GM18520 (cell line): ENCODE results near the gene ZNHIT1.
"Not testable (repeated sequence)": the region's sequence is repeated elsewhere in the genome, so short reads cannot be mapped to it uniquely, and the experiment has no call there.

Source experiments
- ATAC-seq: cut with Tn5 transposase; IDR thresholded peaks from one replicate; pipeline ENCODE4 v1.9.1; 2021; ENCODE audit not compliant: unreplicated experiment

Gene ZNHIT1

GRCh38 chr7:101186844-101187428 is 31.0 kb upstream of the ZNHIT1 start:
- ATAC-seq = no peak

- ATAC-seq = no peak
These were observed 28.9 kb upstream of the ZNHIT1 start for GRCh38 chr7:101189109-101189508.

GRCh38 chr7:101195884-101196283 is 22.1 kb upstream of the ZNHIT1 start:
- no peak for ATAC-seq

DNA sequence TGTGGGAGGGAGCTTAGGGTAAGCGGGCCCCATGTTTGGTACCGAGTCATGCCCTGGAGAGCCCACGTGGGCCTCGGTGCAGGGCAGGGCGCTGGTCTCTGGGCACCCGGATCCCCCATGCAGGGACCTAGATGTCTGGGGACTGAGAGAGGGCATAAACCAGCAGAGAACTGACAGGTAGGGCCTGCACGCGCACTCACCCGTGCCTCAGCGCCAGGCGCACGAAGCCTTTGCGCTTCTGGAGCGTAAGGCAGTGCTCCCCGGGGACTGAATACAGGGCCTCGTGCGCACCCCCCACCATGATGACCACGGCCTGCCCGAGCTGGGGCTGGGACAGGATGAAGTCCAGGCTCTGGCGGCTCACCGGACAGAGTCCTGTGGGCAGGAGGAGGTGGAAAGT is 20.0 kb upstream of the ZNHIT1 start:
- no peak for ATAC-seq

DNA sequence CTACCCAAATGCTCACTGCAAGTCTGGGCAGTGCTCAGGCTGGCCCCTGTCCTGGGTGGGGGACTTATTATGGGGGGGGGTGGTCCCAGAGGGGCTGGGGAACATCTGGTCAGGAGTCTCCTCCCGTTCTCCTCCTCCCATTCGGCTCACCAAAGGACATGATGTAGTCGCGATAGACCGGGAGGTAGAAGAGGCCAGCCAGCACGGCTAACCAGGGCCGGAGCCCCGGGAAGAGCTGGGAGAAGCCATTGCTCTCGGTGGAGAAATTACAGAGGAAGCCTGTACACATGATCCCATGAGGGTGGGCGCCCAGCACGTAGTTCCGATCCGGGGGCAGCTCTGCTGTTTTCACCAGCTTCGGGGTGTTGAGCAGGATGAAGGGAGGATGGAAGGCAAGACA is 19.5 kb upstream of the ZNHIT1 start:
- ATAC-seq = no peak

- ATAC-seq = not testable (repeated sequence)
These were observed 18.4 kb upstream of the ZNHIT1 start for GRCh38 chr7:101199522-101199921.

DNA sequence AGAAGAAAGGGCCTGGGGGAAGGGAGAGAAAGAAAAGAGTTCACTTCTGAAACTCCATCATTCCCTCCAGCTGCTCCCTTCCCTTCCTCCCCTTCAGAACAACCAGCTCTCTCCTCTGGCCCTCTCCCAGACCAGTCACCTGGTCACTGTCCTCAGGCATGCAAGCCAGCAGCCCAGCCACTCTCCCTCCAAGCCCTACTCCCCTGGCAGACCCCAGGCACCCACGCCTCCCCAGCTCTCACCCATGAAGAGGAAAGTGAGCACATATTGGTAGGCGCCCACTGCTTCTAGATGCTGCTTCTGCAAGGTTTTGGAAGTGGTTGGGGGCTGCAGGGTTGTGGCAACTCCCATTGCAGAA is 17.5 kb upstream of the ZNHIT1 start:
- ATAC-seq = no peak

DNA sequence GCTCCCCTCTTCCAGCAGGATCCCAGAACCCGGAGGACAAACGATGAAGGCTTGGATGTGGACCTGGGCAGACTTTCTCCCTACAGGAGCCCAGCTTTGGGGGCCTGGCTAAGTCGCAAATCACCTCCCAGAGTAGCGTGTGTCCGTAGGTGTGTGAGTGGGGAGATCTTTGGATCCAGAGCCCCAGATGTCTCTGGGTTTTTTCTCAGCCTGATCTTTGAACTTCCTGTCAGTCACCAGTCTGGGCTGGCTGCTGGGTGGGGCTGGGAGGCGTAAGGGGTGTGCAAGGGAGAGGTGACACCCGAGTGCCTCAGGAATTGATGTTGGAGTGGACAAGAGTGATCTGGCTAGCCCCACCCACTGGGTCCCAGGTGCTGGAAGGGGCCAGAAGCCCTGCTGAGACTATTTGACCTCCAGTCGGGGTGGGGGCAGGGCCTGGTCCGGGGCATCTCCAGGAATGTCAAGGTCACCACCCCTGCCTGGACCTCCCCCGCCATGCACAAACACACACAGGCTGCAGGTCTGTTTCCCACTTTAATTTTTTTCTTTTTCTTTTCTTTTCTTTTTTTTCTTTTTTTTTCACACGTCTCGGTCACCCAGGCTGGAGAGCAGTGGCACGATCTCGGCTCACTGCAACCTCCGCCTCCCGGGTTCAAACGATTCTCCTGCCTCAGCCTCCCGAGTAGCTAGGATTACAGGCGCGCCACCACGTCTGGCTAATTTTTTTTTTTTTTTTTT is 16.9 kb upstream of the ZNHIT1 start, which contains the start of gene MOGAT3:
Gene MOGAT3, minus strand, starts transcription at position 175 of the 738 bp plus-strand sequence. CDS start 182 bp downstream, outside the sequence.
- ATAC-seq = no peak

DNA sequence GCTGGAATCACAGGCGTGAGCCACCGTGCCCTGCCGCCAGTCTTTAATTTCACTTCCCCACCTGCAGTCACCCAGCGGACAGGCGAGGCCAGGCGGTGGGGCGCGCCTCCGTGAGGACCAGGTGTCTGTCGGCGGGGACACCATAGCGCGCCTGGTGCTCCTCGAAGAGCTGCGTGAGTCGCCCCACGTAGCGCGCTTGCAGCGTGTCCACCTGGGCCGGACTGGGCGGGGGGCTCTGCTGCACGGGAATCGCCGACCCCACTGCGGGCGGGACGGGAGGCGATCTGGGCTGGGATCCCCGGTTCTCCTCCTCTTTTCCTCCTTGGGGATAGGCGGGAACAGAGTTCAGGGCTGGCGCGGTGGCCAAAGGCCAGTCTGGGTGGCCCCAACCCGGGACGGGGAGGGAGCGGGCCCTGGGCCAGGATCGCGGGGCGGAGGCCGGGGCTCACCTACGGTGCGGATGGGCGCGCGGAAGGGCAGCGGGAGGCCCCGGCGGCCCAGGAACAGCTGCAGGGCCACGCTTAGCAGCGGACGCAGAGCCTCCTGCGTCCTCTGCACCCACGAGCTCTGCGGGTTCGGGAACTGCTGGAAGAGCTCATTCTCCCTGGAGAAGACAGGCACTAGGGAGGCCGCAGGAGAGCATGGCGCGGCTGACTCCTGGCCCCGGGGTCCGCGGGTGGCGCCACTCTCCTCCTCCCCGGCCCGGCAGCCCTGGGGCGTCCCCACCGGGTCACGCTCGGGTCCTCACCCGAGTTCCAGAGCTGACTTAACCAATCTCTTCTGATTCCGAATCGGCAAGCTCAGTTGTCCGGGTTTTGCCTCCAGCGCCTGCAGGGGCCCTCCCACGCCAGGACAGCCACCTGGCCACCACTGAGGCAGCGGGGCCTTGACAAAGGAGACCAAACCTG is 16.0 kb upstream of the ZNHIT1 start:
- ATAC-seq = no peak

GRCh38 chr7:101202603-101202918 is 15.4 kb upstream of the ZNHIT1 start:
- ATAC-seq = no peak

- not testable (repeated sequence) for ATAC-seq
These were observed 13.9 kb upstream of the ZNHIT1 start for GRCh38 chr7:101203740-101204738.

GRCh38 chr7:101205901-101206664 is 11.9 kb upstream of the ZNHIT1 start:
- ATAC-seq = no peak

DNA sequence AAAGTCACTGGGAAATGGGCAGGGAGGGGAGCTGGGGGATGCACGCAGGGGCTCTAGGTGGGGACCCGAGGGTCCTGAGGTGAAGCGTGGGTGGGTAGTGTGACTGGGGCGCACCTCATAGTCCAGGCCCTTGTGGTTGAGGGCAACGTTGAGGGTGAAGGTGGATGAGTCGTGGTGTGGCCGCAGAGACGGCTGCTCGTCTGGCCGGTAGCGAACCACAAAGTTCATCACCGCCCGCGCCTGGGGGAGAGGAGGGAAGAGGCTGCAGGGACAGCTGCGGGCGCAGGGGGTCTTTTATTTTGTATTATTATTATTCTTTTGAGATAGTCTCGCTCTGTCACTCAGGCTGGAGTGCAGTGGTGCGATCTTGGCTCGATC is 11.3 kb upstream of the ZNHIT1 start:
- ATAC-seq = no peak

DNA sequence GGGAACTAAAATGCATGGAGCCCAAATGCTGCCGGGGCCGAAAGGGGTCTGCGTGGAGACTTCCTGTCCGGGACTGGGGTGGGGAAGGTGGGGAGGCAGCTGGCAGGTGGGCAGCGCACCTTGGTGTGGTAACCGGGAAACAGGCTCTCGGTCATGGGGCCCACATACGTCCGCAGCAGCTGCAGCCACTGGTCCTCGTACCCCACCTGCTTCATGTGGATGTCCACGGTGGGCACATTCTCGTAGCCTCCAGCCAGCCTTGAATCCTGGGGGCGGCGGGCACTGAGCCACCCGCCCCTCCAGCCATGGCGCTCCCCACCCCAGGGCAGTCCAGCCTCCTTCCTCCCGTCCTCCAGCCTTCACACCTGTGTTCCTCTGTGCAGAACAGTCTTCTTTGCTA is 10.5 kb upstream of the ZNHIT1 start:
- ATAC-seq = no peak

DNA sequence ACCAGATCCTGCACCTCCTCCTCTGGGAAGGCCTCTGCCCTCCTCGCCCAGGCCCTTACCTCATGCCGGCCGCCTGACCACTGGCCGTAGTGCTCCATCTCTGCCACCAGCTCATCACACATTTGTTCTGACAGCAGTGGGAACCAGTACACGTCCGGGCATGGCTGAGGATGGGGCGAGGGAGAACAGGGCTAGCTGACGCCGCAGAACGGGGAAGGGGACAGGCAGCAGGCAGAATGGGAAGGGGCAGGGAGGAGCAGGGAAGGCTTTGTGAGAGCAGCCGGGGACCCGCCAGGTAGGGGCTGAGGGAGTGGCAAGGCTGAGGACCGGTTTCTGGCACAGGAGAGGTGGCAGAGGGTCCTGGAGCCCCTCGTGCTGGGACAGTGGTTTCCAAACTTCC is 9.2 kb upstream of the ZNHIT1 start:
- ATAC-seq = no peak

GRCh38 chr7:101210143-101210542 is 7.8 kb upstream of the ZNHIT1 start:
- no peak for ATAC-seq

GRCh38 chr7:101211501-101211900 is 6.5 kb upstream of the ZNHIT1 start:
- ATAC-seq = no peak

DNA sequence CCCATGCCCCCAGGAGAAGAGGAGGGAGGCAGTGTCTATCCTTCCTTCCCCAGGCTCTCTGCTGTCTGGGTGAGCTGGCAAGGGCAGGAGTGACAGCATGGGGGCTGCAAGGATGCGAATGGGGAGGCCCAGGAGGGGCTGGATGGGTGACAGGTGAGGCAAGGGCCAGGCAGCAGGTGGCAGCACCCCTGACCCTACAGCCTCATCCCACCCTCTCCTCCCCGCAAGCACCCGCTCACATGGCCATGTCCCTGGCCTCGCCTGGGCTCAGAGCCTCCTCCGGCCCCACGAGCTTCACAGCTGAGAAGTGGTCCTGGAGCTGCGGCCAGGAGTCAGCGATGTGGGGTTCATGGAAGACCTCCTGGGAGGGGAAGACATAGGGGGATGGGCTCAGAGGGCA is 6.0 kb upstream of the ZNHIT1 start:
- ATAC-seq = no peak

- ATAC-seq = no peak
These were observed 1.7 kb upstream of the ZNHIT1 start for GRCh38 chr7:101216001-101216859.
